H9 (cell line): ENCODE measurements around the gene KRTAP9-2. TPM values are rescaled to one million over a fixed set of nuclear protein-coding genes. Genes with fewer than 3 reads are reported as not detected.
"Not testable (repeated sequence)": the region's sequence is repeated elsewhere in the genome, so short reads cannot be mapped to it uniquely, and the experiment has no call there.

Experiments used
- DNase-seq: peaks from one replicate; pipeline ENCODE4 v3.0.0-alpha.2; 2017
- H2AFZ ChIP-seq: one replicate; pipeline ENCODE4 v1.6.1; 2013; ENCODE audit warnings: mild to moderate bottlenecking, low read length, control low read depth, moderate library complexity
- H2AK5ac ChIP-seq: 2 replicates; pipeline ENCODE4 v1.6.1; 2013; ENCODE audit warnings: low read length, control low read depth, mixed read lengths; ENCODE audit not compliant: insufficient read length
- H2BK120ac ChIP-seq: one replicate; pipeline ENCODE4 v1.6.1; 2013; ENCODE audit warnings: low read depth, mild to moderate bottlenecking, low read length, control low read depth, inconsistent platforms; ENCODE audit not compliant: poor library complexity, severe bottlenecking
- H2BK12ac ChIP-seq: 2 replicates; pipeline ENCODE4 v1.6.1; 2013; ENCODE audit warnings: low read length, control low read depth, mixed read lengths, low read depth; ENCODE audit not compliant: insufficient read length
- H2BK15ac ChIP-seq: 2 replicates; pipeline ENCODE4 v1.6.1; 2013; ENCODE audit warnings: low read depth, low read length, control low read depth
- H2BK20ac ChIP-seq: one replicate; pipeline ENCODE4 v1.6.1; 2013; ENCODE audit warnings: low read depth, mild to moderate bottlenecking, low read length, control low read depth, inconsistent platforms; ENCODE audit not compliant: poor library complexity, severe bottlenecking
- H2BK5ac ChIP-seq: 2 replicates; pipeline ENCODE4 v1.6.1; 2013; ENCODE audit warnings: low read length, control low read depth, mixed read lengths; ENCODE audit not compliant: insufficient read length
- H3K14ac ChIP-seq: 2 replicates; pipeline ENCODE4 v1.6.1; 2013; ENCODE audit warnings: low read length, control low read depth; ENCODE audit not compliant: insufficient read depth
- H3K18ac ChIP-seq: 2 replicates; pipeline ENCODE4 v1.6.1; 2013; ENCODE audit warnings: low read depth, mild to moderate bottlenecking, mixed read lengths, low read length, control low read depth; ENCODE audit not compliant: insufficient read length
- H3K23ac ChIP-seq: 2 replicates; pipeline ENCODE4 v1.6.1; 2013; ENCODE audit warnings: low read length, control low read depth, mixed read lengths, low read depth; ENCODE audit not compliant: insufficient read length
- H3K23me2 ChIP-seq: 2 replicates; pipeline ENCODE4 v1.6.1; 2013; ENCODE audit warnings: low read depth, mild to moderate bottlenecking, mixed read lengths, low read length, control low read depth; ENCODE audit not compliant: insufficient read length, poor library complexity, severe bottlenecking
- H3K27ac ChIP-seq: 2 replicates; pipeline ENCODE4 v1.5.1; 2013; ENCODE audit warnings: low read length, control low read depth, mixed read lengths, low read depth; ENCODE audit not compliant: insufficient read length
- H3K27me3 ChIP-seq: 2 replicates; pipeline ENCODE4 v1.6.1; 2013; ENCODE audit warnings: low read length, control low read depth, inconsistent platforms; ENCODE audit not compliant: insufficient read depth
- H3K4ac ChIP-seq: 2 replicates; pipeline ENCODE4 v1.6.1; 2013; ENCODE audit warnings: low read depth, mild to moderate bottlenecking, control low read depth, inconsistent platforms, low read length, moderate library complexity
- H3K4me1 ChIP-seq: 2 replicates; pipeline ENCODE4 v1.6.1; 2013; ENCODE audit warnings: low read length, control low read depth, inconsistent platforms; ENCODE audit not compliant: insufficient read depth
- H3K4me2 ChIP-seq: 2 replicates; pipeline ENCODE4 v1.6.1; 2013; ENCODE audit warnings: low read length, control low read depth, mixed read lengths; ENCODE audit not compliant: insufficient read length, insufficient read depth
- H3K56ac ChIP-seq: 2 replicates; pipeline ENCODE4 v1.6.1; 2013; ENCODE audit warnings: low read depth, mild to moderate bottlenecking, mixed read lengths, low read length, control low read depth; ENCODE audit not compliant: insufficient read length
- H3K79me1 ChIP-seq: 2 replicates; pipeline ENCODE4 v1.6.1; 2013; ENCODE audit warnings: low read depth, mild to moderate bottlenecking, moderate library complexity, low read length, control low read depth, inconsistent platforms; ENCODE audit not compliant: insufficient read depth, poor library complexity, severe bottlenecking
- H3K79me2 ChIP-seq: 2 replicates; pipeline ENCODE4 v1.6.1; 2013; ENCODE audit warnings: low read length, control low read depth, inconsistent platforms; ENCODE audit not compliant: insufficient read depth
- H3K9ac ChIP-seq: 2 replicates; pipeline ENCODE4 v1.6.1; 2013; ENCODE audit warnings: low read length, control low read depth, mixed read lengths; ENCODE audit not compliant: insufficient read length; ENCODE audit errors: extremely low read depth
- H3K9me3 ChIP-seq: one replicate; pipeline ENCODE4 v1.6.1; 2013; ENCODE audit warnings: low read depth, low read length, inconsistent platforms; ENCODE audit not compliant: control insufficient read depth
- H3T11ph ChIP-seq: one replicate; pipeline ENCODE4 v1.6.1; 2013; ENCODE audit warnings: mild to moderate bottlenecking, low read length, control low read depth, inconsistent platforms
- H4K20me1 ChIP-seq: one replicate; pipeline ENCODE4 v1.6.1; 2013; ENCODE audit not compliant: control insufficient read depth, insufficient read length, insufficient read depth
- H4K5ac ChIP-seq: 2 replicates; pipeline ENCODE4 v1.6.1; 2013; ENCODE audit warnings: low read depth, mild to moderate bottlenecking, mixed read lengths, low read length, control low read depth; ENCODE audit not compliant: insufficient read length
- H4K8ac ChIP-seq: replicated peaks from 2 replicates; pipeline ENCODE4 v1.6.1; 2013; ENCODE audit warnings: low read length, control low read depth, mixed read lengths, low read depth; ENCODE audit not compliant: insufficient read length
- H4K91ac ChIP-seq: 2 replicates; pipeline ENCODE4 v1.6.1; 2013; ENCODE audit warnings: low read depth, mild to moderate bottlenecking, moderate library complexity, mixed read lengths, low read length, control low read depth; ENCODE audit not compliant: insufficient read length
- H3K27ac Mint-ChIP-seq, 3 experiments: 2 replicates in 2 of 3; 3 replicates in 1 of 3; pipeline ENCODE4 v1.8.0; 2020 to 2021; ENCODE audit warnings: mixed read lengths in 3 of 3, mild to moderate bottlenecking in 1 of 3, moderate library complexity in 1 of 3
- H3K27me3 Mint-ChIP-seq: 2 replicates; pipeline ENCODE4 v1.8.0; 2021; ENCODE audit warnings: low read depth, mild to moderate bottlenecking, moderate library complexity, mixed read lengths
- H3K36me3 Mint-ChIP-seq, 3 experiments: 2 replicates in 2 of 3; 3 replicates in 1 of 3; pipeline ENCODE4 v1.8.0; 2020 to 2021; ENCODE audit warnings: low read depth in 3 of 3, mixed read lengths in 3 of 3; ENCODE audit not compliant: insufficient read depth in 1 of 3
- H3K4me1 Mint-ChIP-seq, 2 experiments: 2 replicates each; pipeline ENCODE4 v1.8.0; 2020; ENCODE audit warnings: mixed read lengths in 2 of 2
- H3K4me3 Mint-ChIP-seq, 2 experiments: 2 replicates in 1 of 2; 3 replicates in 1 of 2; pipeline ENCODE4 v1.8.0; 2020 to 2021; ENCODE audit warnings: mild to moderate bottlenecking in 2 of 2, mixed read lengths in 2 of 2, moderate library complexity in 1 of 2
- H3K9me3 Mint-ChIP-seq, 2 experiments: 2 replicates in 1 of 2; 3 replicates in 1 of 2; pipeline ENCODE4 v1.8.0; 2020; ENCODE audit warnings: mild to moderate bottlenecking in 2 of 2, mixed read lengths in 2 of 2, moderate library complexity in 1 of 2
- WGBS: extraction: QIAGEN DNeasy Blood & Tissue Kit; methylation state at CpG from one replicate; pipeline ENCODE4 v1.1.7; 2013; ENCODE audit warnings: missing lambda C conversion rate, low lambda C conversion rate, mixed read lengths; ENCODE audit not compliant: insufficient read length; ENCODE audit errors: extremely low coverage; 5-methylcytosine and 5-hydroxymethylcytosine counted together
- total RNA-seq: library from RNA; stranded (reverse); gene quantifications from 2 replicates; pipeline ENCODE4 v1.2.1, GENCODE V29; 2021

KRTAP9-2 gene
- total RNA-seq, 1 experiment from 2014 or later: not detected

DNA sequence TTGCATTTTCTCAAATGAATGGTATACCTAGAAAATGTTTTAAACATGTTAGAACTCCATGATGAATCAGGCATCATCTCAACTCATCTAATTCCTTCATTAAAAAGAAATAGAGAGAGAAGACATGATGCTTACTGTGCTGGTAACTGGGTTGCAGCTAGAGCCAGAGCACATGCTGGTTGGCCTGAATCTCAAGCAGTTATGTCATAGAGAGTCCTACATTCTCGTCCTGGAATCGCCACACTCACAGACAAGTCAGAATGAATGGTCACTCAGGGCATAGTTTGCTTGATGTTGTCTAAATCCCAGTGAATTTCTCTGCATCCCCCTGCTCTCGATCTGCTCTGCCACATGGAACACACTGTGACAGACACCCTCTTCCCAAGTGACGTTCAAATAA is 10.7 kb downstream of the KRTAP9-2 start:
- Mint-ChIP-seq H3K9me3 (peaks cover 14 to 17% of the 10 kb centered on the region in 2 experiments), H3K27me3 (peaks cover 13% of the 10 kb centered on the region)
- not testable (repeated sequence) for H3K23ac ChIP-seq, H2AK5ac ChIP-seq, H4K20me1 ChIP-seq, DNase-seq, H3T11ph ChIP-seq, H3K36me3 Mint-ChIP-seq, H2BK5ac ChIP-seq, H3K4me1 ChIP-seq, H3K4me1 Mint-ChIP-seq, H3K14ac ChIP-seq, H3K27me3 ChIP-seq, H2BK12ac ChIP-seq, H3K79me1 ChIP-seq, H3K4ac ChIP-seq, H3K79me2 ChIP-seq, H3K23me2 ChIP-seq, H3K27ac ChIP-seq, H3K27ac Mint-ChIP-seq, H2BK15ac ChIP-seq, H4K8ac ChIP-seq, H2BK20ac ChIP-seq, H3K4me3 Mint-ChIP-seq, H2AFZ ChIP-seq, H3K9me3 ChIP-seq, H4K91ac ChIP-seq, H3K56ac ChIP-seq, H2BK120ac ChIP-seq, H4K5ac ChIP-seq, H3K18ac ChIP-seq, H3K9ac ChIP-seq, H3K4me2 ChIP-seq
- no CpG with 5 or more reads among the region's 4 CpGs for WGBS

DNA sequence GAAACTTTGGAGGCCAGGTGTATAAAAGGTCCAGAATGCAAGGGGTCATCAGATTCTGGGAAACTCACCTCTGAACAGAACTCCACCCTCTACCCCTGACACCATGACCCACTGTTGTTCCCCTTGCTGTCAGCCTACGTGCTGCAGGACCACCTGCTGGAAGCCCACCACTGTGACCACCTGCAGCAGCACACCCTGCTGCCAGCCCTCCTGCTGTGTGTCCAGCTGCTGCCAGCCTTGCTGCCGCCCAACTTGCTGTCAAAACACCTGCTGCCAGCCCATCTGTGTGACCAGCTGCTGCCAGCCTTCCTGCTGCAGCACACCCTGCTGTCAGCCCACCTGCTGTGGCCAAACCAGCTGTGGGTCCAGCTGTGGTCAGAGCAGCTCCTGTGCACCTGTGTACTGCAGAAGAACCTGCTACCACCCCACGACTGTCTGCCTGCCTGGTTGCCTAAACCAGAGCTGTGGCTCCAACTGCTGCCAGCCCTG is 11.5 kb downstream of the KRTAP9-2 start, which contains the start of gene KRTAP9-8:
Gene KRTAP9-8, plus strand, starts transcription at position 51 of the 489 bp plus-strand sequence. Its CDS starts 53 bp downstream, at position 104.
- H4K8ac ChIP-seq, H3T11ph ChIP-seq, H3K79me2 ChIP-seq, H4K91ac ChIP-seq, H3K36me3 Mint-ChIP-seq, H3K4ac ChIP-seq, H3K4me1 Mint-ChIP-seq, H2AK5ac ChIP-seq, H2BK12ac ChIP-seq, H4K20me1 ChIP-seq, DNase-seq, H2BK20ac ChIP-seq, H2BK5ac ChIP-seq, H3K27me3 ChIP-seq, H3K14ac ChIP-seq, H3K79me1 ChIP-seq, H3K9ac ChIP-seq, H3K18ac ChIP-seq, H3K4me2 ChIP-seq, H3K27ac Mint-ChIP-seq, H3K27ac ChIP-seq, H3K23ac ChIP-seq, H2AFZ ChIP-seq, H3K9me3 ChIP-seq, H3K4me3 Mint-ChIP-seq, H3K23me2 ChIP-seq, H2BK15ac ChIP-seq, H3K4me1 ChIP-seq, H2BK120ac ChIP-seq, H4K5ac ChIP-seq, H3K56ac ChIP-seq: not testable (repeated sequence)
- WGBS: no CpG with 5 or more reads among the region's 3 CpGs
- Mint-ChIP-seq H3K27me3 (peaks cover 14% of the 10 kb centered on the region), H3K9me3 (peaks cover 14 to 17% of the 10 kb centered on the region in 2 experiments)
